B cell (primary cell): Measurements from ENCODE around the gene MARS1. TPM values are rescaled to one million over a fixed set of nuclear protein-coding genes. Genes with fewer than 3 reads are reported as not detected.

Experiments
- polyA plus RNA-seq: library from polyadenylated mRNA; depleted of rRNA; stranded (reverse); fragments of >200 nt; gene quantifications from 2 replicates; pipeline ENCODE4 v1.2.3, GENCODE V29; 2012
- small RNA-seq: library from RNA; depleted of rRNA; stranded (forward); fragments of <200 nt; gene quantifications from one replicate; pipeline ENCODE3, GENCODE V24; 2012; ENCODE audit warnings: low replicate concordance, low read depth; ENCODE audit not compliant: insufficient read length
- total RNA-seq, 2 donors: library from RNA; stranded (reverse); fragments of 120-200 nt in 1 of 2; gene quantifications; 1 replicate in 1 of 2; 2 replicates in 1 of 2; pipeline versions ENCODE4 v1.2.3 to v1.2.4, GENCODE V29; 2013 to 2022

The MARS1 gene
- total and polyA plus RNA-seq, 2 donors (not counting 1 experiment from before 2014, with no cell fraction given), result 158 to 193 TPM

Small RNA genes lying within 50 kb of the gene (small RNA-seq; reads per million reads assigned to genes)
- not detected for gene MIR616

Other genes with a start within 250 kb of the MARS1 start
- gene STAC3, start 236.9 kb upstream of the MARS1 start, total RNA-seq, result 5.3 and 6.2 TPM in 2 replicates
- 4.5 and 4.9 TPM in 2 replicates for gene STAC3, start 236.9 kb upstream of the MARS1 start, polyA plus RNA-seq
- 129 TPM in 2 replicates for gene R3HDM2, start 57.0 kb upstream of the MARS1 start, total RNA-seq
- 87.1 and 104 TPM in 2 replicates for gene R3HDM2, start 57.0 kb upstream of the MARS1 start, polyA plus RNA-seq
- gene INHBC, start 53.3 kb upstream of the MARS1 start, total RNA-seq, result 0.17 TPM in 1 of 2 replicates, not detected in the other
- 0.13 and 0.31 TPM in 2 replicates for gene INHBC, start 53.3 kb upstream of the MARS1 start, polyA plus RNA-seq
- gene INHBE, start 32.8 kb upstream of the MARS1 start, total RNA-seq, result not detected in 2 replicates
- gene INHBE, start 32.8 kb upstream of the MARS1 start, polyA plus RNA-seq, result not detected in 2 replicates
- 3.9 and 4.1 TPM in 2 replicates for gene GLI1, start 28.3 kb upstream of the MARS1 start, total RNA-seq
- 5.4 and 8.0 TPM in 2 replicates for gene GLI1, start 28.3 kb upstream of the MARS1 start, polyA plus RNA-seq
- gene ARHGAP9, start 8.2 kb upstream of the MARS1 start, total RNA-seq, result 154 and 161 TPM in 2 replicates
- 320 and 390 TPM in 2 replicates for gene ARHGAP9, start 8.2 kb upstream of the MARS1 start, polyA plus RNA-seq
- gene DDIT3, start 32.4 kb downstream of the MARS1 start, total RNA-seq, result 35.6 and 39.5 TPM in 2 replicates
- 159 and 306 TPM in 2 replicates for gene DDIT3, start 32.4 kb downstream of the MARS1 start, polyA plus RNA-seq
- gene MBD6, start 34.8 kb downstream of the MARS1 start, total RNA-seq, result 121 TPM in 2 replicates
- gene MBD6, start 34.8 kb downstream of the MARS1 start, polyA plus RNA-seq, result 22.8 and 39.4 TPM in 2 replicates
- 94.3 and 97.6 TPM in 2 replicates for gene DCTN2, start 59.1 kb downstream of the MARS1 start, total RNA-seq
- gene DCTN2, start 59.1 kb downstream of the MARS1 start, polyA plus RNA-seq, result 59.4 and 74.4 TPM in 2 replicates
- gene KIF5A, start 62.0 kb downstream of the MARS1 start, total RNA-seq, result 0.56 and 0.67 TPM in 2 replicates
- gene KIF5A, start 62.0 kb downstream of the MARS1 start, polyA plus RNA-seq, result 0.09 and 0.14 TPM in 2 replicates
- 20.1 and 24.7 TPM in 2 replicates for gene PIP4K2C, start 103.1 kb downstream of the MARS1 start, total RNA-seq
- gene PIP4K2C, start 103.1 kb downstream of the MARS1 start, polyA plus RNA-seq, result 21.3 and 21.7 TPM in 2 replicates
- gene DTX3, start 116.8 kb downstream of the MARS1 start, total RNA-seq, result 3.5 and 4.0 TPM in 2 replicates
- 7.3 and 9.0 TPM in 2 replicates for gene DTX3, start 116.8 kb downstream of the MARS1 start, polyA plus RNA-seq
- gene ARHGEF25, start 123.4 kb downstream of the MARS1 start, total RNA-seq, result 0.15 TPM in 1 of 2 replicates, not detected in the other
- gene ARHGEF25, start 123.4 kb downstream of the MARS1 start, polyA plus RNA-seq, result 0.12 TPM in 2 replicates
- gene B4GALNT1, start 145.1 kb downstream of the MARS1 start, total RNA-seq, result 0.22 TPM in 1 of 2 replicates, not detected in the other
- 0.04 and 0.12 TPM in 2 replicates for gene B4GALNT1, start 145.1 kb downstream of the MARS1 start, polyA plus RNA-seq
- gene OS9, start 206.1 kb downstream of the MARS1 start, total RNA-seq, result 182 and 200 TPM in 2 replicates
- gene OS9, start 206.1 kb downstream of the MARS1 start, polyA plus RNA-seq, result 234 and 294 TPM in 2 replicates